ENCODE data around the gene SPATA4.

SPATA4 gene

DNA sequence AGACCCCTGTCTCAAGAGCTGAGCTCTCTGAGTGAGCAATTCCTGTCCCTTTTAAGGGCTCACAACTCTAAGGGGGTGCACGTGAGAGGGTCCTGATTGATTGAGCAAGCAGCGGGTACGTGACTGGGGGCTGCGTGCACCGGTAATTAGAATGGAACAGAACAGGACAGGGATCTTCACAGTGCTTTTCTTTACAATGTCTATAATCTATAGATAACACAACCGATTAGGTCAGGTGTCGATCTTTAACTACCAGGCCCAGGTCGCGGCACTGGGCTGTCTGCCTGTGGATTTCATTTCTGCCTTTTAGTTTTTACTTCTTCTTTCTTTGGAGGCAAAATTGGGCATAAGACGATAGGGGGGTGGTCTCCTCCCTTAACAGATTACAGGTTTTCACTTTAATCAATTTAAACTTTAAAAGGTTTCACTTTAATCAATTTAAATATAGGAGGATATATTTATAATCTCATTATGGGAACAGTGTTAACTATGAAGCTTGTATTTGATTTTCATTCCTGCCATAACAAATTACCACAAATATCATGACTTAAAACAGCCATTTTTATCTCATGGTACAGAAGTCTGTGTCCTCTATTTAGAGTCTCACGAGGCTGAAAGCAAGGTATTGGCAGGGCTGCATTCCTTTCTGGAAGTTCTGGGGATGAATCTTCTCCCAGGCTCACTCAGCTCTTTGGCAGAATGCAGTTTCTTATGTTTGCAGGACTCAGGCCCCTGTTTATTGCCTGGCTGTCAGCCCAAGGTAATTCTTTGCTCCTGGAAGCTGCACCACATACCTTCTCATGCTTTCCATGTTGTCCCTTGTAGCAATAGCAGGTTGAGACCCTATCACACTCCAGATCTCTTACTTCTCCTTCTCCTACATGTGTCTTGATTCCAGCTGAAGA is 5.2 kb downstream of the SPATA4 start:
- DNase-seq, result no peak

DNA sequence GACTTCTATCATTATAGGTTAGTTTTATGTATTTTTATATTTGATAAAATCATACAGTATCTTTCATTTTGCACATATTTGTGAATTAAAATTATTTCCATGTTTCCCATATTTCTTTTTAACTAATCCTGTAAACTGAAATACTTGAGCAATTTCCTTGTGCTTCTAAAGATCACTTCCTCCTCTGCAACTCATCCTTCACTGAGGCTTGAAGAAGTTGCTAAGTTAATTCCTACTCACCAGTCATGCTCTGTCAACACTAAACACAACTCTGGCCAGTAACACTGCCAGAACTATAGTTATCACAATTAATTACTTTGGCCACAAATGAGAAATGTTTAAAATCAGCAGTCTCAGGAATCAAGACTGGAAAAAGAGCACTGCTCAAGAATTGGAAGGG is 6.7 kb downstream of the SPATA4 start:
- DNase-seq, result no peak

DNA sequence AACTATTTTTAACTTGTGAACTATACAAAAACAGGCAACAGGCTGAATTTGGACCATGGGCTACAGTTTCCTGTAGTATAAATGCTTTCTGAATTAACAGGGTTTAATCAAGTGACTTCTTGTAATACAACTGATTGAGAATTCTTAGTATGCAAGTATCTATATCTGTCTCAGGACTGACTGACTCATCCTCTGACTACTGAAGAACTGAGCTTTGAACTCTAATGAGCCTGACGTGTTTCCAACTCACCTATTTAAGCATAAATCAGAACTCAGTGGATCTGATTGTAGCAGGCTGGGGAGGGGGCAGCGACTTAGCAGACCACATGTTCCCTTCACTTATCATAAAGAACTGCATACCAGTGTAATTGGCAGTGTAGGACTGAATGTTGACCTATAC is 7.8 kb downstream of the SPATA4 start:
- DNase-seq, result no peak

DNA sequence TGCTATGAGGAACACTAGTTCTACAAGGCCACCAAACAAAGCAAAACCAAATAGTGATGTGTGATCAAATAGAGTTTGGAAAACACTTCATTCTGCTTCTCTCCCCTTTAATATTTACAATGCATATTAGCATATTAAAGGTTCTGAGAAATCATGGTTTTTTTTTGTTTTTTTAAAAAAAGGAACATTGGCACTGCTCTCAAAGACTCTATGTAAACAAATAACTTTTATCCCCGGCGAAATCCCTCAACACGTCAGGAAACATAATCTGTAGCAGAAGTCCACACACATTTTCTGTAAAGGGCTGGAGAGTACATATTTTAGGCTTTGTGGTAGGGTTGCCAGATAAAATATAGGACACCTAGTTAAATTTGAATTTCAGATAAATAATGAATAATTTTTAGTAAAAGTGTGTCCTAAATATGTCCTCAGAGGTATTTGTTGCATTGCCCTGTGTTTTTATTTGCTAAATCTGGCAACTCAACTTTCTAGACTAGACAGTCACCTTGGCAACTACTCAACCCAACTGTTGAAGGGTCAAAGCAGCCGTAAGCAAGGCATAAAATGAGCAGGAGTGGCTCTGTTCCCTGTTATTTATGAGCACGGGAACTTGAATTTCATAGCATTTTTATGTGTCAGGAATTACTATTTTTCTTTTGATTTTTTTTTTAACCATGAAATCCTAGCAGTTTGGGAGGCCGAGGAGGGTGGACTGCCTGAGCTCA is 8.6 kb downstream of the SPATA4 start:
- DNase-seq, result no peak

DNA sequence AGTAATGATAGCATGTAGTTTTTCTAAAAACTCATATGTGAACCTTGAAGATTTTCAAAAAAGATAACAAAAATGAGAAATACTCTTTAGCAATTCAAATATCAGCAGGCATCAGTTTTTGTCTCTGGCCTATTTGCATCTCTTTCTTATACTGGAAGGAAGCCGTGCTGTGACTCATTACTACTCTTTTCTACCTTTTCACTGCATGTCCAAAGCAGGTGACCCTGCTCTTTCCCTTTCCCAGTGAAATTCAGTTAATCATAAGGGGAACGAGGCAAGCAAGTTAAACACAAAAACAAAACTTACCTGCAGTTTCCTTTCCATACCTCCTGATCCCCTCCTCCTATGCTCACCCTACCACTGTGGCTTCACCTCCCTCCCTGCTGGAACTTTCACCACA is 9.3 kb downstream of the SPATA4 start:
- no peak for DNase-seq

DNA sequence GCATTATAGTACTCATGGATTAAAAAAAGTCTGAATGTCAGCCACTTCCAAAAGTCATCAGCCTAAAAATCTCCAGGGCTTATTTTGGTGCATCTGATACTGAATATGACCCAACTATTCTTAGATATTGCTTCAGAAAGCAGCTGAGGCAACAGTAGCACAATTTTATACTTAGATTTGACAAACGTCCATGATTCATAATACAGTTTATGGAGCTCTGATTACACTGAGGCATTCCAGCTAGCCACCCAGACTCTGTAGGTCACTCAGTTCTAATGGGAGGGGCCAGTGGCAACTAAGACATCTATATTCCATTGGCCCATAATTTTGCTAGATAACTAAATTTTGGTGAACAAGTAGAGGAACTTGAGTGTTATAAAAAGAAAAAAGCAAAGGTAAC is 10.3 kb downstream of the SPATA4 start:
- no peak for DNase-seq

DNA sequence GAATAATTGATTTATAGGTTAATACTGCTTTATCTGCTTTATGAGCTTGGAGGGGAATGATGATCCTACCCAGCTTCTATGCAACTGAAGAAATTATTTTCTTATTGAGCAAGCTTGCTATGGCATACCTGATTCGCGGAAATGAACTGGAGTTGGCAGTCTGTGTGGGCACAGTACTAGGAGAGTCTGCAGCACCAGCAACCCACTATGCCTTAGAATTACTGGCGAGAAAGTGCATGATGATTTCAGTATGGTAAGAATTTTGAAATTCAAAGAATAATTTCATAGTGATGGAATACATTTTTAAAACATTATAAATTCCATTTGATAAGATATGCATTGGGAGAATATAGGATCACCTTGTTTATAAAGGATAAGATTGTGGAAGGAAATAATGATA is 32.3 kb downstream of the SPATA4 start:
- no peak for DNase-seq

DNA sequence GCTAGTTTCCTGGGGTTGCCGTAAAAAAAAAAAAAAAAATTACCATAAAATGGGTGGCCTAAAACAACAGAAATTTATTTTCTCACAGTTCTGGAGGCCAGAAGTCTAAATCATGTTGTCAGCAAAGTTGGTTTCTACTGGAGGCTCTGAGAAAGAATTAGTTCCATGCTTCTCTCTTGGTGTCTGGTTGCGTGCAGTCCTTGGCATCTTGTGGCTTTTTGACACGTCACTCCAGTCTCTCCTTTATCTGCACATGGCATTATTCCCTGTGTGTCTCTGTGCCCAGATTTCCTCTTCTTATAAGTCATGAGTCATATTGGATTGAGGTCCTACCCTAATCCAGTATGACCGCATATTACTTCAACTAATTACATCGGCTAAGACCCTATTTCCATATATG is 38.7 kb downstream of the SPATA4 start:
- DNase-seq, result no peak

DNA sequence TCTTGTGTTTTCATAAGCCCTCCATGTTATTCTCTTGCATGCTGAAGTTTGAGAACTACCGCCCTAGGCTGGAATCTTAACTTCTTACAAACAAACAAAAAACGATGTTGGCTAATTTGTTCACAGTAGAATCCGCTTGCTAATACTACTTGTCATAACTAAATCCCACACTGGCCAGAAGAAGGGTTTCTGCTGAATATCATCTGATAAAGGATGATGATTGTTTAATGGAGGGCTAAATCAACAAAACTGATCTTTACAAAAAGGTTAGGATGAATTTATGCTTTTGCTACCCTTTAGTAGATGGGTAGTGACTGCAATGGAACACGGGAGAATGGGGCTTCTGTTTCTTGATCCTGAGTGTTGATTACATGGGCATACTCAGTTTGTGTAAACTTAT is 42.3 kb downstream of the SPATA4 start:
- DNase-seq, result no peak

DNA sequence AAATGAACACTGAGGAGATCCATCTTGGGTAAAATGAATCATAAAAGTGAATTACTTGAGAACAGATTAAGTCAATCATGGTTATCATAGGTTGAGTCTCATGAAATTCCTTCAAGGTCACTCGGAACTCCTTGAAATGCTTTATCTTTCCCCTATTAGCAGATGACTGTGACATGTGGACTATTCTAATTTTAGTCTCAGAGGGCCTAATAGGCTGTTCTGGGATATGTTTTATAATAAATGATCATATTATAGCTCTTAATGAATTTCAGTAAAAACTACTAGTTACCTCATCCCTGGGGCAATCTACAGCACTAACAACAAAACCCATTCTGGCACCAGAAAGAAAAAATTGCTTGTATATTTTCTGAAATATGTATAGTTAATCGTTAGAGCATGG is 44.7 kb downstream of the SPATA4 start:
- DNase-seq, result no peak

DNA sequence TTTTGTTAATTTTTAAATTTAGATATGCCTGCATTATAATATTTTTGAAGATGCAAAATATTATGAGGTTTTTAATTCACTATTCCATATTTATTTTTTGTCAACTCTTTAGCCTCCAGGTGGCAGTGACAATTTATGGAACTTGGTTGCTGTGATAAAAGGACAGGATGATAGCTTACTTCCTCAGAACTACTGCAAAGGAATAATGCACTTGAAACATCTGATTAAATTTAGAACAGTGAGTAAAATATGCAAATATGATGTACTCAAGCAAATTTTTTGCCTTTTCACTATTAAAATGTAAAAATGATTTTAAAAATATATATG is 45.1 kb downstream of the SPATA4 start:
- no peak for DNase-seq

DNA sequence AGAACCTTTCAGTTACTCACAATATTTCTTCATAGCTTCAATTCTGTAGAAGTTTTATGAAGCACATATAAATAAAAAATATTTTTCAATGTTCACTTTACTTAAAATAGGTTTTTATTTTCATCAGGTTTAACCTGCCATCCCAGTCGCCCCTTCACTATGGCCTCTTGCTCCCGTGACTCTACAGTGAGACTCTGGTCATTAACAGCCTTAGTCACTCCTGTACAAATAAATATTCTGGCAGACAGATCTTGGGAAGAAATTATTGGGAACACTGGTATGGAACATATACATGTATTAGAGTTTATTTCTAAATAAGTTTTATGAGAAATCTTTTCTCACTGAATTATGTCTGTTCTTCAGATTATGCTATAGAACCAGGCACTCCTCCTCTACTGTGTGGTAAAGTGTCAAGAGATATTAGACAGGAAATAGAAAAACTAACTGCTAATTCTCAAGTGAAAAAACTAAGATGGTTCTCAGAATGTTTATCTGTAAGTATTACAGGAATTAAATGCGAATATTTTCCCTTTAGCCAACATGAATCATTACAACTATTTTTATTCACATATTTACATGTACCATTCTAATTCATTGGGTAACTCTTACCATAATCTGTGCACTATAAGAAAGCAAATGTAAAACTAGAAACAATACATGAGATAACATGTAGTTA is 45.6 kb downstream of the SPATA4 start:
- DNase-seq, result no peak

DNA sequence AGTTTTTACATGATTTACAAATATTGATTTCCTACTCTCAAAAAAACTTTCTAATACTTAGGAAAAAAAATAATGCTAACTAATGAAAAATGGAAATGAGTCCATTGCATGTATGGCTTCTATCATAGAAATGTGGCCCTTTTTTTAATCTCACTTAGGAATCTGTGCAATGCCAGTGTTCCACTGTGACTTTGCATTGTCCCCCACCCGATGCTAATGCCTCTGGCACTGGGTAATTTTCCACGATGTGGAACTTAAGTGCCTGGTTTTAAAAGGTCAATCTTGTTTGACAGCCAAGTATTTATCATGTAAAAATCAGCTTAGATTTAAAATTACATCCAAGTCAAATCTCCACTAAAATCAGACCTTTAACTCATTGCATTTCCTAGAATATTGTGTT is 53.1 kb downstream of the SPATA4 start:
- DNase-seq, result no peak

DNA sequence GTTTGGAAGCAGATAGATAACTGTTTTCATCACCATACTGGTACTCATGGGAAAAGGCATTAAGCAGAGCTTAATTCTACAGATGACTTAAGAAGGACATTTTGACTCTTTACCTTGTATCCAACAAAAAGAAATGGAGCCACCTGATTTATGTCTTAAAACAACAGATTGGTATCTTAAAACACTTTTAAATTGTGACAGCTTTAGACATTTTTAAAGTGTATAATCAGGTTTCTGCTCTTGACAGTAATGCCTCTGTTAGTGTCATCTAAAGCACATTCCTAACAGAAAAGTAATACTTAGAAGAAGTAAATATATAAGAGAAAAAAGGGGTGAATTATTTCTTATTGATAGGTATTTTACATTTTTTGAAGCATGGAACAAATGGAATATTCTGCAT is 55.9 kb downstream of the SPATA4 start:
- no peak for DNase-seq

DNA sequence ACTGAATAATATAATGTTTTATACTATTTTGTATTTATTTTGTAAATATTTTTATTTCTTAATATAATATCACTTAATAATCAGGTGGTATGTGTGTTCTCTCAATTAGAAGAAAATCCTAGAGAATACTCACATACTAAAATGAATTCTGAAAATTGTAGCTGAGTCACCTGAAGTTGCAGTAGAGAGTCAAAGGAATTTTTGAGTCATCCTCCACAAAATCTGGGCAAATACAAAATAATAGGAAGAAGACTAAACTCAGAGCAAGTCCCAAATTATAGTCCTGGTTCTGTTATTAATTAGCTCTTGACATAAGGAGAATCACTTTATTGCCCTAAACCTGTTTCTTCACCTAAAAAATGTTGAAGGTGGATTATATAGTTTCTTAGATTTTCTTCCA is 57.8 kb downstream of the SPATA4 start:
- DNase-seq, result no peak

DNA sequence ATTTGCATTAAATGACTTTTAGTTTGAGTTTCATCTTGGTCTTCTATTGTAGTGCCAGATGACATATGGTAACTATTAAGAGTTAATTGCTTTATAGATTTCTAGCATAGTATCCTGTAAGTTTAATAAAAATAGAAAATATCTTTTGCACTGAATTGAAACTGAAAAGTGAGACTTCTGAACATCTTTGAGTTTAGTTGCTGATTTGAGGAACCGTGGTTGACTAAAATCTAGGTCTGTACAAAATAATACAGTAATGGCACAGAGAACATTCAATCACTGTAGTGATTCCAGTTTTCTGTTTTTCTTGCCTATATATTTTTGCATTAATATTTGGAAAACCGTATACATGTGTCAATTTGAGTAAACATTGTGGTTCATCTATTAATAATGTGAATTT is 60.7 kb downstream of the SPATA4 start:
- no peak for DNase-seq
